Peyer's patch (tissue), 4 donors: ENCODE measurements around the gene BCAS3.

Experiments
- POLR2A ChIP-seq, 2 donors: fragments of 450-650 bp; IDR thresholded peaks; one replicate each; pipeline ENCODE4 v1.5.1; 2017; ENCODE audit warnings: antibody characterized with exemption in 2 of 2, mild to moderate bottlenecking in 2 of 2, moderate library complexity in 2 of 2
- TF ChIP-seq, protein P1 (sequence below), 6 experiments: fragments of 450-650 bp in 4 of 6; fragments of 200-600 bp in 2 of 6; sonication (generic) in 1 of 6; IDR thresholded peaks; one replicate each; pipeline ENCODE4 v1.5.1; 2017 to 2019; ENCODE audit warnings: antibody characterized with exemption in 6 of 6, mild to moderate bottlenecking in 3 of 6, moderate library complexity in 1 of 6

DNA sequence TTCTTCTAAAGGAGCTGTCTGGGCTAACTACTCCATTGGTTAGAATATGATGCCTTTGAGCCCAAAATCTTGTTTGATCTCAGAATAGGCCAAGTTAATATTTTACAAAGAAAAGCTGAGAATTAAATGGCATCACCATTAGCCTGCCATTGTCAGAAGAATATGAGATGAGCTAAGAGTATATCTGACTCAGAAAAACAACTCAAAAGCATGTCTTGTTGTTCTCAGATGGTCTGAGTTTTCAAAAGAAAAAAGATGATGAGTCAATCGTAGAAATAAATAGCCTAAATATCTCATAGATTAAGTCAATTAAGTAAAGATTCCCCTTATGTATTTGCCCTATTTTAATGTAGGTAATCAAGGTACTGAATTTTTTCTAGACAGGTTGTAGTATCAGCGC is 524.9 kb downstream of the BCAS3 start:
- TF ChIP-seq, protein P1, sequence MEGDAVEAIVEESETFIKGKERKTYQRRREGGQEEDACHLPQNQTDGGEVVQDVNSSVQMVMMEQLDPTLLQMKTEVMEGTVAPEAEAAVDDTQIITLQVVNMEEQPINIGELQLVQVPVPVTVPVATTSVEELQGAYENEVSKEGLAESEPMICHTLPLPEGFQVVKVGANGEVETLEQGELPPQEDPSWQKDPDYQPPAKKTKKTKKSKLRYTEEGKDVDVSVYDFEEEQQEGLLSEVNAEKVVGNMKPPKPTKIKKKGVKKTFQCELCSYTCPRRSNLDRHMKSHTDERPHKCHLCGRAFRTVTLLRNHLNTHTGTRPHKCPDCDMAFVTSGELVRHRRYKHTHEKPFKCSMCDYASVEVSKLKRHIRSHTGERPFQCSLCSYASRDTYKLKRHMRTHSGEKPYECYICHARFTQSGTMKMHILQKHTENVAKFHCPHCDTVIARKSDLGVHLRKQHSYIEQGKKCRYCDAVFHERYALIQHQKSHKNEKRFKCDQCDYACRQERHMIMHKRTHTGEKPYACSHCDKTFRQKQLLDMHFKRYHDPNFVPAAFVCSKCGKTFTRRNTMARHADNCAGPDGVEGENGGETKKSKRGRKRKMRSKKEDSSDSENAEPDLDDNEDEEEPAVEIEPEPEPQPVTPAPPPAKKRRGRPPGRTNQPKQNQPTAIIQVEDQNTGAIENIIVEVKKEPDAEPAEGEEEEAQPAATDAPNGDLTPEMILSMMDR (IDR thresholded peaks at IDR 0.05) = no peak
- TF ChIP-seq POLR2A (IDR thresholded peaks at IDR 0.05) = no peak
